ENCODE results near the gene SPAG16.
A peak's percentile ranks its signal among the peaks of the same experiment; 100 is the strongest.

Gene SPAG16

GRCh38 chr2:213242653-213243052 is 41.6 kb upstream of the SPAG16 start:
- no peak for TF ChIP-seq CTCF (conservative IDR thresholded peaks at IDR 0.05)

GRCh38 chr2:213243189-213244044 is 40.8 kb upstream of the SPAG16 start:
- H3K27ac ChIP-seq: no peak overlapping the region
- TF ChIP-seq CTCF (conservative IDR thresholded peaks at IDR 0.05): no peak

More at GRCh38 chr2:213242653-213243052, 41.6 kb upstream of the SPAG16 start:
- H3K27ac ChIP-seq: no peak overlapping the region

- peak; percentile 86 for TF ChIP-seq CTCF (conservative IDR thresholded peaks at IDR 0.05)
- no peak overlapping the region for H3K27ac ChIP-seq
Observed at GRCh38 chr2:213246497-213247281, 37.6 kb upstream of the SPAG16 start.

- no peak overlapping the region for H3K27ac ChIP-seq
- TF ChIP-seq CTCF (conservative IDR thresholded peaks at IDR 0.05): no peak
Observed at GRCh38 chr2:213247566-213247965, 36.7 kb upstream of the SPAG16 start.

GRCh38 chr2:213248637-213249036 is 35.6 kb upstream of the SPAG16 start:
- no peak for TF ChIP-seq CTCF (conservative IDR thresholded peaks at IDR 0.05)
- H3K27ac ChIP-seq: no peak overlapping the region

GRCh38 chr2:213249502-213249901 is 34.8 kb upstream of the SPAG16 start:
- no peak overlapping the region for H3K27ac ChIP-seq
- TF ChIP-seq CTCF (conservative IDR thresholded peaks at IDR 0.05): no peak

- TF ChIP-seq CTCF (conservative IDR thresholded peaks at IDR 0.05): peak; percentile 75
- H3K27ac ChIP-seq: no peak overlapping the region
Observed at GRCh38 chr2:213251618-213252017, 32.6 kb upstream of the SPAG16 start.
